Measurements from ENCODE around the gene LTO1.

GRCh38 chr11:69640260-69640994 lies 34.7 kb downstream of the LTO1 start:
- TF ChIP-seq CTCF (conservative IDR thresholded peaks at IDR 0.05; ENCODE audit: low read depth in 2 of 2) = no peak
- TF ChIP-seq POLR2AphosphoS5 (IDR thresholded peaks at IDR 0.05; ENCODE audit: low read depth) = no peak
- TF ChIP-seq EZH2phosphoT487 (IDR thresholded peaks at IDR 0.05; ENCODE audit: unreplicated experiment) = no peak
- no peak for TF ChIP-seq REST (IDR thresholded peaks at IDR 0.05; ENCODE audit: unreplicated experiment)
- no peak for TF ChIP-seq EZH2 (IDR thresholded peaks at IDR 0.05; ENCODE audit: low read depth, unreplicated experiment)
- TF ChIP-seq ZNF114 (CRISPR knock-in tag; IDR thresholded peaks at IDR 0.05) = no peak
- no peak for TF ChIP-seq CREB1 (CRISPR knock-in tag; IDR thresholded peaks at IDR 0.05; ENCODE audit: low read depth)
- TF ChIP-seq ZNF331 (CRISPR knock-in tag; IDR thresholded peaks at IDR 0.05; ENCODE audit: low read depth) = no peak
- TF ChIP-seq JUNB (IDR thresholded peaks at IDR 0.05; ENCODE audit: unreplicated experiment) = peak; percentile 16
- TF ChIP-seq ETS1 (IDR thresholded peaks at IDR 0.05) = no peak
- no peak for TF ChIP-seq STAT1 (IDR thresholded peaks at IDR 0.05; ENCODE audit: unreplicated experiment)

Measured in GM23338 (cell line).